ENCODE data around the gene C16orf46.

- no peak for TF ChIP-seq CTCF (IDR thresholded peaks at IDR 0.05)
- TF ChIP-seq ZFX (IDR thresholded peaks at IDR 0.05; ENCODE audit: borderline replicate concordance) = no peak
These were observed 28.9 kb upstream of the C16orf46 start for GRCh38 chr16:81105946-81106345.
